A549 (cell line): ENCODE data around the gene CMIP. TPM values are rescaled to one million over a fixed set of nuclear protein-coding genes. Genes with fewer than 3 reads are reported as not detected.

Experiments
- ATAC-seq, 2 experiments: fragments of 200-7000 bp in 1 of 2; fragments of >200 bp in 1 of 2; cut with Nextera tagmentation in 1 of 2; cut with Tn5 transposase in 1 of 2; 3 replicates each; pipeline versions ENCODE4 v1.8.0 to v1.9.1; 2018 to 2020; ENCODE audit warnings: mild to moderate bottlenecking in 1 of 2, moderate library complexity in 1 of 2
- CTCF ChIA-PET: fragments of 300-600 bp; sonication (Branson Sonifier 250); formaldehyde crosslinking; extraction: SDS; loops from one replicate; lab custom pipeline; 2021; ENCODE audit warnings: antibody characterized with exemption, inconsistent platforms; lab: Yijun Ruan, JAX
- POLR2A ChIA-PET: fragments of 350-600 bp; formaldehyde crosslinking; extraction: SDS; loops from one replicate; lab custom pipeline; 2021; ENCODE audit warnings: antibody characterized with exemption, inconsistent platforms; lab: Yijun Ruan, JAX
- DNase-seq, 2 experiments: peaks; one replicate each; pipeline versions ENCODE4 v3.0.0 to v3.0.0-alpha.2; 2011 to 2016; ENCODE audit warnings: low read depth in 1 of 2, low spot score in 1 of 2
- FAIRE-seq: peaks from 2 replicates; lab custom pipeline; 2011; peaks lifted over from hg19 to GRCh38; lab: Jason Lieb, UNC
- H3K27ac ChIP-seq, 2 experiments: fragments of >200 bp; sonication (Bioruptor Twin); formaldehyde crosslinking; 3 replicates each; pipeline ENCODE4 v1.5.1; 2016 to 2017
- H3K4me1 ChIP-seq: fragments of >200 bp; sonication (Bioruptor Twin); formaldehyde crosslinking; 3 replicates; pipeline ENCODE4 v1.6.1; 2016
- H3K4me2 ChIP-seq: fragments of >200 bp; sonication (Bioruptor Twin); formaldehyde crosslinking; 3 replicates; pipeline ENCODE4 v1.6.1; 2016
- H3K4me3 ChIP-seq: fragments of >200 bp; sonication (Bioruptor Twin); formaldehyde crosslinking; 3 replicates; pipeline ENCODE4 v1.5.1; 2016
- H3K9me3 ChIP-seq: fragments of >200 bp; sonication (Bioruptor Twin); formaldehyde crosslinking; 3 replicates; pipeline ENCODE4 v1.6.1; 2016
- BHLHE40 ChIP-seq: IDR thresholded peaks from 2 replicates; pipeline ENCODE4 v1.6.1; 2012; ENCODE audit warnings: low read depth, low read length, inconsistent platforms
- CBX2 ChIP-seq: fragments of 200-600 bp; sonication (generic); IDR thresholded peaks from 2 replicates; pipeline ENCODE4 v1.6.1; 2016; ENCODE audit warnings: low read depth, mild to moderate bottlenecking, borderline replicate concordance
- CHD2 ChIP-seq: fragments of 150-350 bp; IDR thresholded peaks from 2 replicates; pipeline ENCODE4 v1.6.1; 2014; ENCODE audit warnings: low read length; ENCODE audit not compliant: partially characterized antibody
- EHF ChIP-seq: fragments of 250-450 bp; sonication (Bioruptor Pico); IDR thresholded peaks from 2 replicates; pipeline ENCODE4 v1.5.0; 2020; ENCODE audit warnings: mild to moderate bottlenecking
- EHMT2 ChIP-seq: fragments of 200-600 bp; sonication (generic); IDR thresholded peaks from 2 replicates; pipeline ENCODE4 v1.6.1; 2016; ENCODE audit warnings: antibody characterized with exemption, low read depth, mild to moderate bottlenecking, moderate library complexity
- ESRRA ChIP-seq: fragments of 150-350 bp; IDR thresholded peaks from 2 replicates; pipeline ENCODE4 v1.6.1; 2014; ENCODE audit warnings: mild to moderate bottlenecking, low read length, borderline replicate concordance
- FOSB ChIP-seq: fragments of 250-450 bp; sonication (Bioruptor Pico); IDR thresholded peaks from 2 replicates; pipeline ENCODE4 v1.5.0; 2020; ENCODE audit warnings: mild to moderate bottlenecking, moderate library complexity
- FOSL2 ChIP-seq, 2 experiments: fragments of 450-650 bp in 1 of 2; fragments of >200 bp in 1 of 2; sonication (Bioruptor Twin) in 1 of 2; formaldehyde crosslinking; IDR thresholded peaks; 2 replicates each; pipeline versions ENCODE4 v1.5.0 to v1.6.1; 2016 to 2020; ENCODE audit warnings: mild to moderate bottlenecking in 1 of 2, moderate library complexity in 1 of 2
- GATA3 ChIP-seq: IDR thresholded peaks from 2 replicates; pipeline ENCODE4 v1.6.1; 2012; ENCODE audit warnings: borderline replicate concordance
- HEYL ChIP-seq: fragments of 250-450 bp; sonication (Bioruptor Pico); IDR thresholded peaks from 2 replicates; pipeline ENCODE4 v1.8.0; 2021; ENCODE audit warnings: mild to moderate bottlenecking, moderate library complexity
- HOXA7 ChIP-seq: fragments of 250-450 bp; sonication (Bioruptor Pico); IDR thresholded peaks from 2 replicates; pipeline ENCODE4 v1.5.0; 2020; ENCODE audit warnings: mild to moderate bottlenecking, moderate library complexity
- HOXB13 ChIP-seq: fragments of 250-450 bp; sonication (Bioruptor Pico); IDR thresholded peaks from 2 replicates; pipeline ENCODE4 v1.5.0; 2020; ENCODE audit warnings: low read depth, mild to moderate bottlenecking, moderate library complexity
- JUN ChIP-seq, 2 experiments: fragments of >200 bp; sonication (Bioruptor Twin); formaldehyde crosslinking; IDR thresholded peaks; 2 replicates in 1 of 2; 3 replicates in 1 of 2; pipeline ENCODE4 v1.6.1; 2016 to 2017
- KDM5A ChIP-seq: fragments of 200-600 bp; sonication (generic); IDR thresholded peaks from 2 replicates; pipeline ENCODE4 v1.6.1; 2016; ENCODE audit warnings: antibody characterized with exemption, mild to moderate bottlenecking
- RAD21 ChIP-seq, 2 experiments: fragments of >200 bp in 1 of 2; sonication (Bioruptor Twin) in 1 of 2; formaldehyde crosslinking in 1 of 2; IDR thresholded peaks in 1 of 2; conservative IDR thresholded peaks in 1 of 2; 2 replicates in 1 of 2; 3 replicates in 1 of 2; pipeline ENCODE4 v1.6.1; 2012 to 2018; ENCODE audit warnings: inconsistent platforms in 1 of 2
- RCOR1 ChIP-seq: fragments of 150-350 bp; IDR thresholded peaks from 2 replicates; pipeline ENCODE4 v1.6.1; 2014; ENCODE audit warnings: antibody characterized with exemption, low read length, low read depth
- RNF2 ChIP-seq: fragments of 200-600 bp; sonication (generic); IDR thresholded peaks from 2 replicates; pipeline ENCODE4 v1.6.1; 2016; ENCODE audit warnings: low read depth, mild to moderate bottlenecking, antibody characterized with exemption, moderate library complexity, borderline replicate concordance
- WGBS: methylation state at CpG from one replicate; pipeline ENCODE4 v1.1.6; 2017; ENCODE audit errors: missing lambda C conversion rate; 5-methylcytosine and 5-hydroxymethylcytosine counted together
- polyA plus RNA-seq, 4 experiments: library from polyadenylated mRNA; depleted of rRNA in 3 of 4; stranded (reverse); fragments of >200 nt; fragmentation: RNase III in 1 of 4; extraction: RNeasy Plus Mini Kit Qiagen cat#74134 plus additional on column Dnase treatment in 1 of 4; gene quantifications; 2 replicates in 3 of 4; 3 replicates in 1 of 4; pipeline ENCODE4 v1.2.3, GENCODE V29; 2011 to 2017
- TF ChIP-seq, protein P1 (sequence below): fragments of 250-450 bp; sonication (Bioruptor Pico); IDR thresholded peaks from 2 replicates; pipeline ENCODE4 v1.5.0; 2021; ENCODE audit warnings: mild to moderate bottlenecking, moderate library complexity, borderline replicate concordance
- TF ChIP-seq, protein P2 (sequence below): fragments of >200 bp; sonication (Bioruptor Twin); formaldehyde crosslinking; IDR thresholded peaks from 3 replicates; pipeline ENCODE4 v1.6.1; 2016
- TF ChIP-seq, protein P3 (sequence below): IDR thresholded peaks from 2 replicates; pipeline ENCODE4 v1.6.1; 2012
- TF ChIP-seq, protein P4 (sequence below): IDR thresholded peaks from 2 replicates; pipeline ENCODE4 v1.6.1; 2012; ENCODE audit warnings: low read depth, borderline replicate concordance
- TF ChIP-seq, protein P5 (sequence below): fragments of 250-450 bp; sonication (Bioruptor Pico); IDR thresholded peaks from 2 replicates; pipeline ENCODE4 v1.5.0; 2020; ENCODE audit warnings: low read depth, mild to moderate bottlenecking, moderate library complexity
- TF ChIP-seq, protein P6 (sequence below): fragments of 150-350 bp; IDR thresholded peaks from 2 replicates; pipeline ENCODE4 v1.6.1; 2014; ENCODE audit warnings: low read depth, mild to moderate bottlenecking, low read length
- TF ChIP-seq, protein P7 (sequence below): fragments of >200 bp; sonication (Bioruptor Twin); formaldehyde crosslinking; IDR thresholded peaks from 2 replicates; pipeline ENCODE4 v1.6.1; 2016

CMIP gene
- polyA plus RNA-seq, 2 of the 4 experiments (the other 2 are of a cell fraction) = 21.6 to 125 TPM

DNA sequence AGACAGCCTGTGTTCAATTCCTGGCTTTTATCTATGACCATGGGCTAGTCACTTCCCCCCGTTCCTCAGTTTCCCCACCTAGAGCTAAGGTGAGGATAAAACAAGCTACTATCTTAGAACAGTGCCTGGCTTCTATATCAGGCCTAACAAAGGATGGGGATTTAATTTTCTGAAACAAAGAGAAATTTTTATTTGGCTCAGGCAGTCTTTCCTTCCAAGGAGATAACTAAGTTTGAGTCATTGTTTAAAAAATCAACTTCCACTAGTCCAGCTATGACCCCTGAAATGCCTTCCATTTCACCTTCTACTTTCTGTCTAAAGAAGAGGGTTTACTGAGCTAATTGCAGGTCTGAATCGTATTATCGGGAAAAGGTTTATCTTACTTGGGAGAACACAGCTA, 99.0 kb downstream of the CMIP start:
- CTCF ChIA-PET = no interaction called here
- POLR2A ChIA-PET = no interaction called here
- no peak overlapping the region for H3K4me3 ChIP-seq
- H3K4me2 ChIP-seq = peak overlapping the region; percentile 29
- ATAC-seq (no peak), FAIRE-seq (no peak), DNase-seq (no peak)
- TF ChIP-seq, protein P1, sequence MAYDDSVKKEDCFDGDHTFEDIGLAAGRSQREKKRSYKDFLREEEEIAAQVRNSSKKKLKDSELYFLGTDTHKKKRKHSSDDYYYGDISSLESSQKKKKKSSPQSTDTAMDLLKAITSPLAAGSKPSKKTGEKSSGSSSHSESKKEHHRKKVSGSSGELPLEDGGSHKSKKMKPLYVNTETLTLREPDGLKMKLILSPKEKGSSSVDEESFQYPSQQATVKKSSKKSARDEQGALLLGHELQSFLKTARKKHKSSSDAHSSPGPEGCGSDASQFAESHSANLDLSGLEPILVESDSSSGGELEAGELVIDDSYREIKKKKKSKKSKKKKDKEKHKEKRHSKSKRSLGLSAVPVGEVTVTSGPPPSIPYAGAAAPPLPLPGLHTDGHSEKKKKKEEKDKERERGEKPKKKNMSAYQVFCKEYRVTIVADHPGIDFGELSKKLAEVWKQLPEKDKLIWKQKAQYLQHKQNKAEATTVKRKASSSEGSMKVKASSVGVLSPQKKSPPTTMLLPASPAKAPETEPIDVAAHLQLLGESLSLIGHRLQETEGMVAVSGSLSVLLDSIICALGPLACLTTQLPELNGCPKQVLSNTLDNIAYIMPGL (CRISPR knock-in tag) = no peak
- no peak for TF ChIP-seq CBX2
- TF ChIP-seq FOSL2 (IDR thresholded peaks at IDR 0.05) = no peak
- no peak for TF ChIP-seq FOSL2 (CRISPR knock-in tag; IDR thresholded peaks at IDR 0.05)
- no peak for TF ChIP-seq JUN (IDR thresholded peaks at IDR 0.05)
- TF ChIP-seq EHMT2 = no peak
- TF ChIP-seq, protein P2, sequence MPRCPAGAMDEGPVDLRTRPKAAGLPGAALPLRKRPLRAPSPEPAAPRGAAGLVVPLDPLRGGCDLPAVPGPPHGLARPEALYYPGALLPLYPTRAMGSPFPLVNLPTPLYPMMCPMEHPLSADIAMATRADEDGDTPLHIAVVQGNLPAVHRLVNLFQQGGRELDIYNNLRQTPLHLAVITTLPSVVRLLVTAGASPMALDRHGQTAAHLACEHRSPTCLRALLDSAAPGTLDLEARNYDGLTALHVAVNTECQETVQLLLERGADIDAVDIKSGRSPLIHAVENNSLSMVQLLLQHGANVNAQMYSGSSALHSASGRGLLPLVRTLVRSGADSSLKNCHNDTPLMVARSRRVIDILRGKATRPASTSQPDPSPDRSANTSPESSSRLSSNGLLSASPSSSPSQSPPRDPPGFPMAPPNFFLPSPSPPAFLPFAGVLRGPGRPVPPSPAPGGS = no peak
- TF ChIP-seq HOXA7 (CRISPR knock-in tag) = no peak
- no peak for TF ChIP-seq RAD21 (conservative IDR thresholded peaks at IDR 0.05 in 1 of 2, IDR thresholded peaks at IDR 0.05 in 1 of 2)
- TF ChIP-seq, protein P3, sequence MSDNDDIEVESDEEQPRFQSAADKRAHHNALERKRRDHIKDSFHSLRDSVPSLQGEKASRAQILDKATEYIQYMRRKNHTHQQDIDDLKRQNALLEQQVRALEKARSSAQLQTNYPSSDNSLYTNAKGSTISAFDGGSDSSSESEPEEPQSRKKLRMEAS = no peak
- TF ChIP-seq, protein P4, sequence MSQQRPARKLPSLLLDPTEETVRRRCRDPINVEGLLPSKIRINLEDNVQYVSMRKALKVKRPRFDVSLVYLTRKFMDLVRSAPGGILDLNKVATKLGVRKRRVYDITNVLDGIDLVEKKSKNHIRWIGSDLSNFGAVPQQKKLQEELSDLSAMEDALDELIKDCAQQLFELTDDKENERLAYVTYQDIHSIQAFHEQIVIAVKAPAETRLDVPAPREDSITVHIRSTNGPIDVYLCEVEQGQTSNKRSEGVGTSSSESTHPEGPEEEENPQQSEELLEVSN = no peak
- TF ChIP-seq KDM5A = no peak
- no peak for TF ChIP-seq GATA3
- TF ChIP-seq RNF2 = no peak
- no peak for TF ChIP-seq EHF (CRISPR knock-in tag)
- TF ChIP-seq, protein P5, sequence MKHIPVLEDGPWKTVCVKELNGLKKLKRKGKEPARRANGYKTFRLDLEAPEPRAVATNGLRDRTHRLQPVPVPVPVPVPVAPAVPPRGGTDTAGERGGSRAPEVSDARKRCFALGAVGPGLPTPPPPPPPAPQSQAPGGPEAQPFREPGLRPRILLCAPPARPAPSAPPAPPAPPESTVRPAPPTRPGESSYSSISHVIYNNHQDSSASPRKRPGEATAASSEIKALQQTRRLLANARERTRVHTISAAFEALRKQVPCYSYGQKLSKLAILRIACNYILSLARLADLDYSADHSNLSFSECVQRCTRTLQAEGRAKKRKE (CRISPR knock-in tag) = no peak
- TF ChIP-seq, protein P6, sequence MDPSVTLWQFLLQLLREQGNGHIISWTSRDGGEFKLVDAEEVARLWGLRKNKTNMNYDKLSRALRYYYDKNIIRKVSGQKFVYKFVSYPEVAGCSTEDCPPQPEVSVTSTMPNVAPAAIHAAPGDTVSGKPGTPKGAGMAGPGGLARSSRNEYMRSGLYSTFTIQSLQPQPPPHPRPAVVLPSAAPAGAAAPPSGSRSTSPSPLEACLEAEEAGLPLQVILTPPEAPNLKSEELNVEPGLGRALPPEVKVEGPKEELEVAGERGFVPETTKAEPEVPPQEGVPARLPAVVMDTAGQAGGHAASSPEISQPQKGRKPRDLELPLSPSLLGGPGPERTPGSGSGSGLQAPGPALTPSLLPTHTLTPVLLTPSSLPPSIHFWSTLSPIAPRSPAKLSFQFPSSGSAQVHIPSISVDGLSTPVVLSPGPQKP = no peak
- peak overlapping the region; percentile 17 to 80; a peak in 5 of 6 replicates for H3K27ac ChIP-seq
- peaks cover 100% of the 10 kb centered on the region for H3K4me1 ChIP-seq
- 59% methylated on average over 3 of the region's 3 CpGs for WGBS
- H3K9me3 ChIP-seq = no peaks in the 10 kb centered on the region

DNA sequence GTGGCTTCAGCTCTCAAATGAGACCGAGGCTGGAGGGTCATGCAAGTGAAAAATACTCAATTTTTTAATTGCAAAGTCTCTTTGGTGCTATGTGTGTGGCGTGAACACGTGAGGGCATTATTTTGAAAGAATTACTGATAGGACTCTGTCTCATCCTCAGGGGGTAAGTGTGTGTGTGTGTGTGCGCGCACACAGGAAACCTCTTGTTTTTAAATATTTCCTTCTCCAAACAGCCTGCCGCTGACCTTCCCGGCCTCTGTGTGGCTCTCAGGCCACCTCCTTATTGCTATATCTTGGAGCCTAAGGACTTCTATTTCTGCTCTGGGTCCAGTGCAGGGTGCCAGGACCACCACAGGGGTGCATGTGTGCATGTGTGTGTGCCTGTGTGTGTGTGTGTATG, 99.7 kb downstream of the CMIP start:
- ChIA-PET CTCF (no interaction called here), POLR2A (no interaction called here)
- H3K9me3 ChIP-seq = no peaks in the 10 kb centered on the region
- peak overlapping the region; percentile 29 for H3K4me2 ChIP-seq
- TF ChIP-seq CHD2 (no peak), ESRRA (no peak), EHMT2 (no peak), RCOR1 (no peak), HEYL (CRISPR knock-in tag) (no peak), BHLHE40 (no peak), FOSB (CRISPR knock-in tag) (no peak), HOXB13 (CRISPR knock-in tag) (no peak)
- TF ChIP-seq, protein P4 = no peak
- TF ChIP-seq, protein P7, sequence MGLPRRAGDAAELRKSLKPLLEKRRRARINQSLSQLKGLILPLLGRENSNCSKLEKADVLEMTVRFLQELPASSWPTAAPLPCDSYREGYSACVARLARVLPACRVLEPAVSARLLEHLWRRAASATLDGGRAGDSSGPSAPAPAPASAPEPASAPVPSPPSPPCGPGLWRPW = no peak
- ATAC-seq (no peak), FAIRE-seq (no peak), DNase-seq (no peak)
- peak overlapping the region in 1 of 2 experiments; percentile 80; a peak in 3 of 6 replicates for H3K27ac ChIP-seq
- no peak overlapping the region for H3K4me3 ChIP-seq
- 80% methylated on average over 7 of the region's 7 CpGs for WGBS
- H3K4me1 ChIP-seq = peaks cover 100% of the 10 kb centered on the region
